ENCODE results near the gene COPS7B. TPM values are rescaled to one million over a fixed set of nuclear protein-coding genes. Genes with fewer than 3 reads are reported as not detected.

Gene COPS7B
- total RNA-seq, 1 experiment from 2014 or later, result 61.4 TPM

DNA sequence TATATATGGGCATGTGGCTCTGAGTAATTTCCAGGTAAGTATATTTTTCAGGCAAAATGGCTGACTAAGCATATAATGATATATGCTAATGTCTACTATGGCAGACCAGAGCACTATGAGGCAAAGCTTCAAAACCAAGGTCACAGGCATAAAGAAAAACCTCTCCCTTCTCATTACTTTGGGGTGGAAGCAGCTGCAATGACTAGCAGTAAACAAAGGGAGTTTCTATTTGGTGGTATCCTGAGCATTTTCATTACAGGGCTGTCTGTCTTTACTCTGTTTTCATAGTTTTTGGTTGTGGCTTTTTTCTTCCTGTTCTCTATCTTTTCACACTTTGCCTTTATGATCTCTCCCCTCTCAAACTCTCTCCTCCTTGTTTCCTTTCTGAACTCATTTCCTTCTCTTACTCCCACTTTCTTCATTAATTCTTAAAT is 20.7 kb upstream of the COPS7B start:
- Histone ChIP-seq H2BK12ac (ENCODE audit: insufficient read length, low read depth, low read length) (no peak overlapping the region), H3T11ph (ENCODE audit: low read length) (no peak overlapping the region), H3K23me2 (ENCODE audit: insufficient read length, low read depth, low read length, poor library complexity, severe bottlenecking) (no peaks in the 10 kb centered on the region), H4K91ac (ENCODE audit: insufficient read length, low read depth, low read length) (no peak overlapping the region), H3K9me3 (ENCODE audit: control insufficient read depth, low read depth, low read length) (no peaks in the 10 kb centered on the region), H3K79me1 (ENCODE audit: insufficient read depth, low read depth, low read length, poor library complexity, severe bottlenecking) (peaks cover 3% of the 10 kb centered on the region), H3K14ac (ENCODE audit: insufficient read depth, low read length) (no peak overlapping the region), H2BK20ac (ENCODE audit: low read depth, low read length, poor library complexity, severe bottlenecking) (no peak overlapping the region), H3K23ac (ENCODE audit: insufficient read length, low read depth, low read length) (no peak overlapping the region), H4K8ac (replicated peaks; ENCODE audit: insufficient read length, low read depth, low read length) (no peak overlapping the region), H3K27ac (ENCODE audit: insufficient read length, low read depth, low read length) (no peak overlapping the region), H4K5ac (ENCODE audit: insufficient read length, low read depth, low read length) (no peak overlapping the region), H3K9ac (ENCODE audit: extremely low read depth, insufficient read length, low read length) (no peak overlapping the region), H2BK120ac (ENCODE audit: low read depth, low read length, poor library complexity, severe bottlenecking) (no peak overlapping the region), H3K4me1 (ENCODE audit: insufficient read depth, low read length) (no peaks in the 10 kb centered on the region; the same call in 1 of the 2 replicates), H3K18ac (ENCODE audit: insufficient read length, low read depth, low read length) (no peak overlapping the region), H2BK5ac (ENCODE audit: insufficient read length, low read length) (no peak overlapping the region), H2AFZ (ENCODE audit: low read length) (no peak overlapping the region), H3K56ac (ENCODE audit: insufficient read length, low read depth, low read length) (no peak overlapping the region), H2BK15ac (ENCODE audit: low read depth, low read length) (no peak overlapping the region), H4K20me1 (ENCODE audit: control insufficient read depth, insufficient read depth, insufficient read length) (no peaks in the 10 kb centered on the region), H3K27me3 (ENCODE audit: insufficient read depth, low read length) (no peaks in the 10 kb centered on the region), H3K79me2 (ENCODE audit: insufficient read depth, low read length) (no peaks in the 10 kb centered on the region), H3K4ac (ENCODE audit: low read depth, low read length) (no peak overlapping the region), H2AK5ac (ENCODE audit: insufficient read length, low read length) (no peak overlapping the region), H3K4me2 (ENCODE audit: insufficient read depth, insufficient read length, low read length) (no peak overlapping the region)
- no peak overlapping the region for H3K4me3 Mint-ChIP-seq
- no peak for DNase-seq
- no peaks in the 10 kb centered on the region for H3K9me3 Mint-ChIP-seq
- peak overlapping the region in 1 of 3 experiments; percentile 4; a peak in 1 of 7 replicates for H3K27ac Mint-ChIP-seq
- H3K27me3 Mint-ChIP-seq (ENCODE audit: low read depth), result no peaks in the 10 kb centered on the region
- no peaks in the 10 kb centered on the region; a peak in 1 of 7 replicates for H3K36me3 Mint-ChIP-seq (ENCODE audit: insufficient read depth in 1 of 3, low read depth in 3 of 3)
- TF ChIP-seq, protein P1, sequence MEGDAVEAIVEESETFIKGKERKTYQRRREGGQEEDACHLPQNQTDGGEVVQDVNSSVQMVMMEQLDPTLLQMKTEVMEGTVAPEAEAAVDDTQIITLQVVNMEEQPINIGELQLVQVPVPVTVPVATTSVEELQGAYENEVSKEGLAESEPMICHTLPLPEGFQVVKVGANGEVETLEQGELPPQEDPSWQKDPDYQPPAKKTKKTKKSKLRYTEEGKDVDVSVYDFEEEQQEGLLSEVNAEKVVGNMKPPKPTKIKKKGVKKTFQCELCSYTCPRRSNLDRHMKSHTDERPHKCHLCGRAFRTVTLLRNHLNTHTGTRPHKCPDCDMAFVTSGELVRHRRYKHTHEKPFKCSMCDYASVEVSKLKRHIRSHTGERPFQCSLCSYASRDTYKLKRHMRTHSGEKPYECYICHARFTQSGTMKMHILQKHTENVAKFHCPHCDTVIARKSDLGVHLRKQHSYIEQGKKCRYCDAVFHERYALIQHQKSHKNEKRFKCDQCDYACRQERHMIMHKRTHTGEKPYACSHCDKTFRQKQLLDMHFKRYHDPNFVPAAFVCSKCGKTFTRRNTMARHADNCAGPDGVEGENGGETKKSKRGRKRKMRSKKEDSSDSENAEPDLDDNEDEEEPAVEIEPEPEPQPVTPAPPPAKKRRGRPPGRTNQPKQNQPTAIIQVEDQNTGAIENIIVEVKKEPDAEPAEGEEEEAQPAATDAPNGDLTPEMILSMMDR (conservative IDR thresholded peaks at IDR 0.05), result no peak
- peaks cover 9 to 14% of the 10 kb centered on the region in 2 experiments for H3K4me1 Mint-ChIP-seq

Data from H9 (cell line).